HEK293 (cell line): ENCODE results near the gene TTC13.
A peak's percentile ranks its signal among the peaks of the same experiment; 100 is the strongest.

Experiments used
- HOXA7 ChIP-seq: sonication (generic); formaldehyde crosslinking; IDR thresholded peaks from 2 replicates; pipeline ENCODE4 v1.8.1; 2022; ENCODE audit warnings: missing genetic modification reagents, borderline replicate concordance
- KLF1 ChIP-seq: fragments of 450-650 bp; formaldehyde crosslinking; IDR thresholded peaks from 2 replicates; pipeline ENCODE4 v1.5.1; 2016; ENCODE audit warnings: missing biosample characterization, missing genetic modification characterization
- KLF7 ChIP-seq: fragments of 450-650 bp; formaldehyde crosslinking; IDR thresholded peaks from 2 replicates; pipeline ENCODE4 v1.5.1; 2016; ENCODE audit warnings: missing biosample characterization, missing genetic modification characterization, borderline replicate concordance
- KLF8 ChIP-seq: fragments of 450-650 bp; formaldehyde crosslinking; IDR thresholded peaks from 2 replicates; pipeline ENCODE4 v1.5.1; 2016; ENCODE audit warnings: missing biosample characterization, missing genetic modification characterization
- SETDB1 ChIP-seq: IDR thresholded peaks from one replicate; pipeline ENCODE4 v1.6.1; 2017; ENCODE audit warnings: mild to moderate bottlenecking, low read length, moderate library complexity, mixed read lengths; ENCODE audit not compliant: insufficient read length
- SP3 ChIP-seq: fragments of 450-650 bp; formaldehyde crosslinking; IDR thresholded peaks from 2 replicates; pipeline ENCODE4 v1.5.1; 2016; ENCODE audit warnings: missing biosample characterization, missing genetic modification characterization
- SP7 ChIP-seq: fragments of 450-650 bp; formaldehyde crosslinking; IDR thresholded peaks from 2 replicates; pipeline ENCODE4 v1.5.1; 2016; ENCODE audit warnings: missing biosample characterization, missing genetic modification characterization
- TRIM28 ChIP-seq: IDR thresholded peaks from 2 replicates; pipeline ENCODE4 v1.6.1; 2011; ENCODE audit warnings: low read length, control low read depth, borderline replicate concordance
- YY1 ChIP-seq: fragments of 450-650 bp; formaldehyde crosslinking; IDR thresholded peaks from 2 replicates; pipeline ENCODE4 v1.5.1; 2018; ENCODE audit warnings: missing biosample characterization, missing genetic modification characterization
- ZFP37 ChIP-seq: fragments of 450-650 bp; formaldehyde crosslinking; IDR thresholded peaks from 2 replicates; pipeline ENCODE4 v1.5.1; 2016; ENCODE audit warnings: missing biosample characterization, missing genetic modification characterization
- ZNF138 ChIP-seq: fragments of 450-650 bp; formaldehyde crosslinking; IDR thresholded peaks from 2 replicates; pipeline ENCODE4 v1.5.1; 2016; ENCODE audit warnings: missing biosample characterization, missing genetic modification characterization, borderline replicate concordance
- ZNF157 ChIP-seq: fragments of 450-650 bp; formaldehyde crosslinking; IDR thresholded peaks from 2 replicates; pipeline ENCODE4 v1.5.1; 2016; ENCODE audit warnings: missing biosample characterization, missing genetic modification characterization
- ZNF184 ChIP-seq: fragments of 450-650 bp; IDR thresholded peaks from 2 replicates; pipeline ENCODE4 v1.5.1; 2018; ENCODE audit warnings: missing biosample characterization, mild to moderate bottlenecking, missing genetic modification characterization
- ZNF2 ChIP-seq: fragments of 450-650 bp; formaldehyde crosslinking; IDR thresholded peaks from 2 replicates; pipeline ENCODE4 v1.5.1; 2016; ENCODE audit warnings: missing biosample characterization, missing genetic modification characterization
- ZNF274 ChIP-seq, 2 experiments: fragments of 200-500 bp in 1 of 2; fragments of 450-650 bp in 1 of 2; sonication (Bioruptor generic) in 1 of 2; formaldehyde crosslinking in 1 of 2; IDR thresholded peaks; 2 replicates each; pipeline versions ENCODE4 v1.5.1 to v1.6.1; 2014 to 2016; ENCODE audit warnings: borderline replicate concordance in 1 of 2, inconsistent platforms in 1 of 2, low read length in 1 of 2, missing biosample characterization in 1 of 2, missing genetic modification characterization in 1 of 2
- ZNF292 ChIP-seq: fragments of 450-650 bp; formaldehyde crosslinking; IDR thresholded peaks from 2 replicates; pipeline ENCODE4 v1.5.1; 2016; ENCODE audit warnings: low read depth, missing biosample characterization, missing genetic modification characterization, borderline replicate concordance
- ZNF335 ChIP-seq: fragments of 450-650 bp; formaldehyde crosslinking; conservative IDR thresholded peaks from 2 replicates; pipeline ENCODE4 v1.5.1; 2016; ENCODE audit warnings: missing biosample characterization, missing genetic modification characterization
- ZNF391 ChIP-seq: fragments of 450-650 bp; formaldehyde crosslinking; IDR thresholded peaks from 2 replicates; pipeline ENCODE4 v1.5.1; 2016; ENCODE audit warnings: low read depth, missing biosample characterization, missing genetic modification characterization, borderline replicate concordance
- ZNF530 ChIP-seq: fragments of 450-650 bp; formaldehyde crosslinking; IDR thresholded peaks from 2 replicates; pipeline ENCODE4 v1.5.1; 2016; ENCODE audit warnings: low read depth, missing biosample characterization, missing genetic modification characterization
- ZNF600 ChIP-seq: fragments of 450-650 bp; formaldehyde crosslinking; IDR thresholded peaks from 2 replicates; pipeline ENCODE4 v1.5.1; 2016; ENCODE audit warnings: missing biosample characterization, missing genetic modification characterization
- ZNF610 ChIP-seq: fragments of 450-650 bp; formaldehyde crosslinking; IDR thresholded peaks from 2 replicates; pipeline ENCODE4 v1.5.1; 2016; ENCODE audit warnings: missing biosample characterization, missing genetic modification characterization, borderline replicate concordance
- ZNF629 ChIP-seq: fragments of 450-650 bp; formaldehyde crosslinking; IDR thresholded peaks from 2 replicates; pipeline ENCODE4 v1.5.1; 2017; ENCODE audit warnings: missing biosample characterization, missing genetic modification characterization
- ZNF670 ChIP-seq: fragments of 450-650 bp; formaldehyde crosslinking; IDR thresholded peaks from 2 replicates; pipeline ENCODE4 v1.5.1; 2016; ENCODE audit warnings: missing biosample characterization, missing genetic modification characterization, low read depth
- ZNF843 ChIP-seq: fragments of 450-650 bp; formaldehyde crosslinking; IDR thresholded peaks from 2 replicates; pipeline ENCODE4 v1.5.1; 2016; ENCODE audit warnings: missing biosample characterization, missing genetic modification characterization
- TF ChIP-seq, protein P1 (sequence below): fragments of 450-650 bp; formaldehyde crosslinking; IDR thresholded peaks from 2 replicates; pipeline ENCODE4 v1.5.1; 2017; ENCODE audit warnings: missing biosample characterization, missing genetic modification characterization
- TF ChIP-seq, protein P2 (sequence below): fragments of 450-650 bp; formaldehyde crosslinking; IDR thresholded peaks from 2 replicates; pipeline ENCODE4 v1.5.1; 2016; ENCODE audit warnings: missing biosample characterization, missing genetic modification characterization
- TF ChIP-seq, protein P3 (sequence below): fragments of 450-650 bp; formaldehyde crosslinking; IDR thresholded peaks from 2 replicates; pipeline ENCODE4 v1.5.1; 2017; ENCODE audit warnings: missing biosample characterization, missing genetic modification characterization
- TF ChIP-seq, protein P4 (sequence below): fragments of 450-650 bp; formaldehyde crosslinking; IDR thresholded peaks from 2 replicates; pipeline ENCODE4 v1.5.1; 2016; ENCODE audit warnings: missing biosample characterization, missing genetic modification characterization
- TF ChIP-seq, protein P5 (sequence below): fragments of 450-650 bp; formaldehyde crosslinking; IDR thresholded peaks from 2 replicates; pipeline ENCODE4; 2016; ENCODE audit warnings: missing biosample characterization, missing genetic modification characterization
- TF ChIP-seq, protein P6 (sequence below): fragments of 450-650 bp; formaldehyde crosslinking; IDR thresholded peaks from 2 replicates; pipeline ENCODE4 v1.5.1; 2016; ENCODE audit warnings: missing biosample characterization, missing genetic modification characterization, borderline replicate concordance

The TTC13 gene

DNA sequence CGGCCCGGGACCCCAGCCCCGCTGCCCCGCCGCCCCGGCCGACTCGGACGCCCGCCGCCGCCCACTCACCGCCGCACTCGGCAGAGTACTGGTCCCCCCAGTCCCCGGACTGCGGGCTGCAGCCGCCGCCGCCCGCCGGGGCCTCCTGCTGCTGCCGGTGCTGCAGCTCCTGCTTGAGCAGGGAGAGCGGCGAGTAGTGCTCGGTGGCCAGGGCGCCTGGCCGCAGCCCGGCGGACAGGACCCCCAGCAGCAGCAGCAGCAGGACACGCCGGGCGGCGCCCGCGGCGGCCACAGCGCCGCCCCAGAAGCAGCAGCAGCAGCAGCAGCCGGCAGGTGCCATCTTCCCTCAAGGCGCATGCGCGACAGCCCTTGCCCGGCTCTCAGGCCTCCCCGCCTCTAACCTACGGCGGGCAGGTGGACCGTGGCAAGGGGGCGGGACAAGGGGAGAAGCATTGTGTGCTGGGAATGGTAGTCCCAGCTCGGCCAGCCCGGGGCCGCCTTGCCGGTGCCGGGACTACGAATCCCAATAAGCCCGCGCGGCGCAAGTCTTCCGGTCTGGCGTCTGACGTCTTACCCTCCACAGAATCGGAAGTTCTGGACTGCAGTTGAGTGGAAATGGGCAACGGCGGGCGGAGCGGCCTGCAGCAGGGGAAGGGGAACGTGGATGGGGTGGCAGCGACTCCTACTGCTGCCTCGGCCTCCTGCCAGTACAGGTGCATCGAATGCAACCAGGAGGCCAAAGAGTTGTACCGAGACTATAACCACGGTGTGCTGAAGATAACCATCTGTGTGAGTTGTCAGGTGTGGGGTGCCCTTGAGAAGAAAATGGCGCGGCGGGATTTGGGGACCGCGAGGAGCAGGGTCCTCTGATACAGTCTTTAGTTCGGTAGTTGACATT, at the start of gene TTC13, which contains the start of gene ARV1 (continued):
- TF ChIP-seq, protein P1, sequence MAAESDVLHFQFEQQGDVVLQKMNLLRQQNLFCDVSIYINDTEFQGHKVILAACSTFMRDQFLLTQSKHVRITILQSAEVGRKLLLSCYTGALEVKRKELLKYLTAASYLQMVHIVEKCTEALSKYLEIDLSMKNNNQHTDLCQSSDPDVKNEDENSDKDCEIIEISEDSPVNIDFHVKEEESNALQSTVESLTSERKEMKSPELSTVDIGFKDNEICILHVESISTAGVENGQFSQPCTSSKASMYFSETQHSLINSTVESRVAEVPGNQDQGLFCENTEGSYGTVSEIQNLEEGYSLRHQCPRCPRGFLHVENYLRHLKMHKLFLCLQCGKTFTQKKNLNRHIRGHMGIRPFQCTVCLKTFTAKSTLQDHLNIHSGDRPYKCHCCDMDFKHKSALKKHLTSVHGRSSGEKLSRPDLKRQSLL (tag by site-specific recombination): no peak
- TF ChIP-seq ZNF670: no peak
- peak; percentile 90 for TF ChIP-seq TRIM28
- no peak for TF ChIP-seq HOXA7 (CRISPR knock-in tag)
- TF ChIP-seq ZNF530: no peak
- no peak for TF ChIP-seq ZNF274 (IDR thresholded peaks at IDR 0.05; ENCODE audit: low read length)
- TF ChIP-seq ZNF274 (tag by site-specific recombination; IDR thresholded peaks at IDR 0.05; ENCODE audit: borderline replicate concordance): no peak
- peak; percentile 95 for TF ChIP-seq ZNF600 (tag by site-specific recombination)
- TF ChIP-seq ZNF629 (tag by site-specific recombination): peak; percentile 100
- TF ChIP-seq, protein P2, sequence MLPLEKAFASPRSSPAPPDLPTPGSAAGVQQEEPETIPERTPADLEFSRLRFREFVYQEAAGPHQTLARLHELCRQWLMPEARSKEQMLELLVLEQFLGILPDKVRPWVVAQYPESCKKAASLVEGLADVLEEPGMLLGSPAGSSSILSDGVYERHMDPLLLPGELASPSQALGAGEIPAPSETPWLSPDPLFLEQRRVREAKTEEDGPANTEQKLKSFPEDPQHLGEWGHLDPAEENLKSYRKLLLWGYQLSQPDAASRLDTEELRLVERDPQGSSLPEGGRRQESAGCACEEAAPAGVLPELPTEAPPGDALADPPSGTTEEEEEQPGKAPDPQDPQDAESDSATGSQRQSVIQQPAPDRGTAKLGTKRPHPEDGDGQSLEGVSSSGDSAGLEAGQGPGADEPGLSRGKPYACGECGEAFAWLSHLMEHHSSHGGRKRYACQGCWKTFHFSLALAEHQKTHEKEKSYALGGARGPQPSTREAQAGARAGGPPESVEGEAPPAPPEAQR: no peak
- no peak for TF ChIP-seq ZNF157 (tag by site-specific recombination)
- peak; percentile 97 for TF ChIP-seq ZNF2 (tag by site-specific recombination)
- TF ChIP-seq ZNF292 (tag by site-specific recombination): no peak
- TF ChIP-seq KLF1 (tag by site-specific recombination): 0 out of 2 replicates have a peak, but pooled peaks have one; percentile 10
- peak; percentile 84; the same call in 1 of the 2 replicates for TF ChIP-seq KLF8 (tag by site-specific recombination)
- TF ChIP-seq SP3 (tag by site-specific recombination): peak; percentile 100
- peak; percentile 92 for TF ChIP-seq ZNF610
- peak; percentile 73 for TF ChIP-seq ZNF843 (tag by site-specific recombination)
- TF ChIP-seq SP7: peak; percentile 90
- TF ChIP-seq, protein P3, sequence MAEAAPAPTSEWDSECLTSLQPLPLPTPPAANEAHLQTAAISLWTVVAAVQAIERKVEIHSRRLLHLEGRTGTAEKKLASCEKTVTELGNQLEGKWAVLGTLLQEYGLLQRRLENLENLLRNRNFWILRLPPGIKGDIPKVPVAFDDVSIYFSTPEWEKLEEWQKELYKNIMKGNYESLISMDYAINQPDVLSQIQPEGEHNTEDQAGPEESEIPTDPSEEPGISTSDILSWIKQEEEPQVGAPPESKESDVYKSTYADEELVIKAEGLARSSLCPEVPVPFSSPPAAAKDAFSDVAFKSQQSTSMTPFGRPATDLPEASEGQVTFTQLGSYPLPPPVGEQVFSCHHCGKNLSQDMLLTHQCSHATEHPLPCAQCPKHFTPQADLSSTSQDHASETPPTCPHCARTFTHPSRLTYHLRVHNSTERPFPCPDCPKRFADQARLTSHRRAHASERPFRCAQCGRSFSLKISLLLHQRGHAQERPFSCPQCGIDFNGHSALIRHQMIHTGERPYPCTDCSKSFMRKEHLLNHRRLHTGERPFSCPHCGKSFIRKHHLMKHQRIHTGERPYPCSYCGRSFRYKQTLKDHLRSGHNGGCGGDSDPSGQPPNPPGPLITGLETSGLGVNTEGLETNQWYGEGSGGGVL (tag by site-specific recombination): 0 out of 2 replicates have a peak, but pooled peaks have one; percentile 13
- TF ChIP-seq ZFP37 (tag by site-specific recombination): peak; percentile 93
- no peak; the same call in 1 of the 2 replicates for TF ChIP-seq ZNF184 (tag by site-specific recombination)
- no peak for TF ChIP-seq ZNF138
- TF ChIP-seq YY1: peak; percentile 83
- peak; percentile 68; the same call in 1 of the 2 replicates for TF ChIP-seq ZNF391 (tag by site-specific recombination)
- TF ChIP-seq, protein P4, sequence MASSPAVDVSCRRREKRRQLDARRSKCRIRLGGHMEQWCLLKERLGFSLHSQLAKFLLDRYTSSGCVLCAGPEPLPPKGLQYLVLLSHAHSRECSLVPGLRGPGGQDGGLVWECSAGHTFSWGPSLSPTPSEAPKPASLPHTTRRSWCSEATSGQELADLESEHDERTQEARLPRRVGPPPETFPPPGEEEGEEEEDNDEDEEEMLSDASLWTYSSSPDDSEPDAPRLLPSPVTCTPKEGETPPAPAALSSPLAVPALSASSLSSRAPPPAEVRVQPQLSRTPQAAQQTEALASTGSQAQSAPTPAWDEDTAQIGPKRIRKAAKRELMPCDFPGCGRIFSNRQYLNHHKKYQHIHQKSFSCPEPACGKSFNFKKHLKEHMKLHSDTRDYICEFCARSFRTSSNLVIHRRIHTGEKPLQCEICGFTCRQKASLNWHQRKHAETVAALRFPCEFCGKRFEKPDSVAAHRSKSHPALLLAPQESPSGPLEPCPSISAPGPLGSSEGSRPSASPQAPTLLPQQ (tag by site-specific recombination): peak; percentile 85
- TF ChIP-seq, protein P5, sequence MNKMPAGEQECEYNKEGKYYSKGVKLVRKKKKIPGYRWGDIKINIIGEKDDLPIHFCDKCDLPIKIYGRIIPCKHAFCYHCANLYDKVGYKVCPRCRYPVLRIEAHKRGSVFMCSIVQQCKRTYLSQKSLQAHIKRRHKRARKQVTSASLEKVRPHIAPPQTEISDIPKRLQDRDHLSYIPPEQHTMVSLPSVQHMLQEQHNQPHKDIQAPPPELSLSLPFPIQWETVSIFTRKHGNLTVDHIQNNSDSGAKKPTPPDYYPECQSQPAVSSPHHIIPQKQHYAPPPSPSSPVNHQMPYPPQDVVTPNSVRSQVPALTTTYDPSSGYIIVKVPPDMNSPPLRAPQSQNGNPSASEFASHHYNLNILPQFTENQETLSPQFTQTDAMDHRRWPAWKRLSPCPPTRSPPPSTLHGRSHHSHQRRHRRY: no peak
- peak; percentile 99 for TF ChIP-seq ZNF335 (tag by site-specific recombination)
- no peak for TF ChIP-seq SETDB1
- TF ChIP-seq, protein P6, sequence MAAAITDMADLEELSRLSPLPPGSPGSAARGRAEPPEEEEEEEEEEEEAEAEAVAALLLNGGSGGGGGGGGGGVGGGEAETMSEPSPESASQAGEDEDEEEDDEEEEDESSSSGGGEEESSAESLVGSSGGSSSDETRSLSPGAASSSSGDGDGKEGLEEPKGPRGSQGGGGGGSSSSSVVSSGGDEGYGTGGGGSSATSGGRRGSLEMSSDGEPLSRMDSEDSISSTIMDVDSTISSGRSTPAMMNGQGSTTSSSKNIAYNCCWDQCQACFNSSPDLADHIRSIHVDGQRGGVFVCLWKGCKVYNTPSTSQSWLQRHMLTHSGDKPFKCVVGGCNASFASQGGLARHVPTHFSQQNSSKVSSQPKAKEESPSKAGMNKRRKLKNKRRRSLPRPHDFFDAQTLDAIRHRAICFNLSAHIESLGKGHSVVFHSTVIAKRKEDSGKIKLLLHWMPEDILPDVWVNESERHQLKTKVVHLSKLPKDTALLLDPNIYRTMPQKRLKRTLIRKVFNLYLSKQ (tag by site-specific recombination): no peak
- peak; percentile 15; the same call in 1 of the 2 replicates for TF ChIP-seq KLF7 (tag by site-specific recombination)
